Psoas muscle (tissue), 8 donors: ENCODE data around the gene ACTN2. TPM values are rescaled to one million over a fixed set of nuclear protein-coding genes. Genes with fewer than 3 reads are reported as not detected.

Source experiments
- ATAC-seq, 4 donors: fragments of 200-7000 bp; cut with Tn5 transposase; one replicate each; pipeline ENCODE4 v1.9.1; 2020; ENCODE audit warnings: moderate library complexity in 3 of 4, mild to moderate bottlenecking in 2 of 4
- DNase-seq, 2 donors: peaks; one replicate each; pipeline ENCODE4 v3.0.0-alpha.2; 2020
- H3K27ac ChIP-seq: fragments of 200-600 bp; one replicate; pipeline ENCODE4 v1.8.0; 2022
- H3K27me3 ChIP-seq, 3 donors: fragments of 200-600 bp in 1 of 3; one replicate each; pipeline versions ENCODE4 v1.6.1 to v1.8.0; 2013 to 2022; ENCODE audit warnings: low read length in 2 of 3, mild to moderate bottlenecking in 2 of 3, moderate library complexity in 1 of 3; ENCODE audit not compliant: insufficient read depth in 3 of 3
- H3K36me3 ChIP-seq, 2 donors: fragments of 200-600 bp in 1 of 2; one replicate each; pipeline versions ENCODE4 v1.6.1 to v1.8.0; 2013 to 2022; ENCODE audit warnings: low read depth in 1 of 2, mild to moderate bottlenecking in 1 of 2, moderate library complexity in 1 of 2; ENCODE audit not compliant: insufficient read depth in 1 of 2
- H3K4me1 ChIP-seq: fragments of 200-600 bp; one replicate; pipeline ENCODE4 v1.8.0; 2022
- H3K4me3 ChIP-seq: fragments of 200-600 bp; one replicate; pipeline ENCODE4 v1.8.0; 2022; ENCODE audit warnings: mild to moderate bottlenecking
- H3K9me3 ChIP-seq: fragments of 200-600 bp; one replicate; pipeline ENCODE4 v1.8.0; 2022
- WGBS, 3 donors: extraction: QIAGEN DNeasy Blood & Tissue Kit; methylation state at CpG; one replicate each; pipeline versions ENCODE4 v1.1.6 to v1.1.7; 2013; 5-methylcytosine and 5-hydroxymethylcytosine counted together
- intact Hi-C, 2 donors: fragments of 100-400 bp; cut with DNase I; formaldehyde crosslinking; loops; one replicate each; pipeline versions ENCODE4 v1.11.0 to v1.14.2; 2022
- long read RNA-seq, 2 donors: library from polyadenylated mRNA; unstranded; transcript quantifications; one replicate each; pipeline ENCODE4 v2.0.0, GENCODE V29; 2021
- polyA plus RNA-seq, 3 donors: library from polyadenylated mRNA; stranded (reverse); fragments of 200-250 nt; gene quantifications; one replicate each; pipeline ENCODE4 v1.2.3, GENCODE V29; 2013
- total RNA-seq, 4 donors: library from RNA; stranded (reverse); fragmentation: NEBNext Ultra II Directional in 2 of 4; extraction: Animal tissue kit (Norgen Biotek cat#: 25700) in 2 of 4; gene quantifications; one replicate each; pipeline versions ENCODE4 v1.2.1 to v1.2.4, GENCODE V29; 2021 to 2023
- TF ChIP-seq, protein P1 (sequence below): fragments of 200-600 bp; IDR thresholded peaks from one replicate; pipeline ENCODE4 v1.8.0; 2022; ENCODE audit warnings: antibody characterized with exemption
- donor health status: healthy with polysubstance abuse.
- donor health status: DM: no; HTN: no; CAD: no; lungs with moderate emphysema.
- donor health status: Bipolar disorder and iron deficiency.
- donor health status: healthy.
- donor health status: DM: yes; HTN: yes; CAD: no.
- donor health status: DM: no; HTN: no; CAD: no.
- donor health status: DM: no; HTN: no; CAD: no.
- donor health status: DM: yes; HTN: yes; CAD: no.

ACTN2 gene
- 1,000 to 10,000 TPM; 2,645 to 4,645 (median 3,147) TPM for total RNA-seq
- 1,000 to 10,000 TPM in 1 of 3 donors, 100 to 1,000 TPM in 2; 792 to 1,560 (median 952) TPM for polyA plus RNA-seq
- long read RNA-seq, donor 1, full-length matches to known transcripts: 2,186 of 2,568 reads
- long read RNA-seq, donor 1, partial matches to known transcripts: 313 of 2,568 reads
- long read RNA-seq, donor 1, other reads (novel, unspliced or antisense): 69 of 2,568 reads
- long read RNA-seq, donor 2, full-length matches to known transcripts: 4,279 of 5,541 reads
- long read RNA-seq, donor 2, partial matches to known transcripts: 990 of 5,541 reads
- long read RNA-seq, donor 2, other reads (novel, unspliced or antisense): 272 of 5,541 reads

DNA sequence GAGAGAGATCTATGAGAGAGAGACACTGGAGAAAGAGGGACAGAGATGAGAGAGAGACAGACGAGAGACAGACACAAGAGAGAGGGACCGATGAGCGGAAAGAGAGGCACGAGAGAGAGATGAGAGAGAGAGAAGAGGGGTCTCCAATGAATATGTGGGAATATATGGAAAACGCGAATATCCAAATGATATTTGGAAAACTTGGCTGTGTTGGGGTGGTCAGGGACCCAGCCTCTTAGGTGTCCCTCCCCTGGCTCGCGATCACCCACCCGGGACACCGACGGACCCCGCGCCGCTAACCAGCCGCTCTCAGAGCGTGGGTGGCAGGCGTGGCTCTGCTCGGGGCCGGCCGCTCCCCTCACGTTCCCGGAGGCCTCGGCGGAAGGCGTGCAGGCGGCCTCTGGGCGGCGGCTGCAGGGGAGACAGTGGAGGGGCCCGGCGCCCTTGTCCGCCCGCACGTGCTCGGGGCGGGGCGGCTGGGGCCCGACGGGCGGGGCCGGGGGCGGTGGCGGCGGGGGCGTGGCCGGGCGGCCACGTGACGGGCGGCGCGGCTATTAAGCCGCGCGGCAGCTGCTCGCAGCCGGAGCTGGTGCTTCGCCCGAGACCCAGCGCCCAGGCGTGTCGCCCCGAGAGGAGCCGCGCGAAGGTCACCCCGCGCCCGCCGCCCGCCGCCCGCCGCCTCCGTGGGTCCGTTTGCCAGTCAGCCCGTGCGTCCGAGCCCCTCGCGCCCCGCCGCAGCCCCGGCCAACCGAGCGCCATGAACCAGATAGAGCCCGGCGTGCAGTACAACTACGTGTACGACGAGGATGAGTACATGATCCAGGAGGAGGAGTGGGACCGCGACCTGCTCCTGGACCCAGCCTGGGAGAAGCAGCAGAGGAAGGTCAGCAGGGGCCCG lies at the start of gene ACTN2:
Gene ACTN2, plus strand, starts transcription at position 583 of the 898 bp plus-strand sequence. Its CDS starts 175 bp downstream, at position 758.
- Histone ChIP-seq H3K36me3 (no peaks in the 10 kb centered on the region), H3K4me1 (no peaks in the 10 kb centered on the region), H3K4me3 (peak within 1 kb of the TSS; percentile 91), H3K9me3 (no peaks in the 10 kb centered on the region), H3K27ac (peak within 1 kb of the TSS; percentile 99), H3K27me3 (no peaks in the 10 kb centered on the region)
- ATAC-seq: peak; percentile 51 to 69 (median 62)
- intact Hi-C loops: loop anchor here in 1 of 2 donors (2.0 kb wide), 2 partner anchors 25 to 67 kb away; no protein-coding TSS in a partner anchor
- TF ChIP-seq, protein P1, sequence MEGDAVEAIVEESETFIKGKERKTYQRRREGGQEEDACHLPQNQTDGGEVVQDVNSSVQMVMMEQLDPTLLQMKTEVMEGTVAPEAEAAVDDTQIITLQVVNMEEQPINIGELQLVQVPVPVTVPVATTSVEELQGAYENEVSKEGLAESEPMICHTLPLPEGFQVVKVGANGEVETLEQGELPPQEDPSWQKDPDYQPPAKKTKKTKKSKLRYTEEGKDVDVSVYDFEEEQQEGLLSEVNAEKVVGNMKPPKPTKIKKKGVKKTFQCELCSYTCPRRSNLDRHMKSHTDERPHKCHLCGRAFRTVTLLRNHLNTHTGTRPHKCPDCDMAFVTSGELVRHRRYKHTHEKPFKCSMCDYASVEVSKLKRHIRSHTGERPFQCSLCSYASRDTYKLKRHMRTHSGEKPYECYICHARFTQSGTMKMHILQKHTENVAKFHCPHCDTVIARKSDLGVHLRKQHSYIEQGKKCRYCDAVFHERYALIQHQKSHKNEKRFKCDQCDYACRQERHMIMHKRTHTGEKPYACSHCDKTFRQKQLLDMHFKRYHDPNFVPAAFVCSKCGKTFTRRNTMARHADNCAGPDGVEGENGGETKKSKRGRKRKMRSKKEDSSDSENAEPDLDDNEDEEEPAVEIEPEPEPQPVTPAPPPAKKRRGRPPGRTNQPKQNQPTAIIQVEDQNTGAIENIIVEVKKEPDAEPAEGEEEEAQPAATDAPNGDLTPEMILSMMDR: no peak
- DNase-seq: peak; percentile 71 to 91
- 4 to 7% (median 5%) methylated on average over 38 to 93 of the region's 93 CpGs for WGBS, 3 donors

DNA sequence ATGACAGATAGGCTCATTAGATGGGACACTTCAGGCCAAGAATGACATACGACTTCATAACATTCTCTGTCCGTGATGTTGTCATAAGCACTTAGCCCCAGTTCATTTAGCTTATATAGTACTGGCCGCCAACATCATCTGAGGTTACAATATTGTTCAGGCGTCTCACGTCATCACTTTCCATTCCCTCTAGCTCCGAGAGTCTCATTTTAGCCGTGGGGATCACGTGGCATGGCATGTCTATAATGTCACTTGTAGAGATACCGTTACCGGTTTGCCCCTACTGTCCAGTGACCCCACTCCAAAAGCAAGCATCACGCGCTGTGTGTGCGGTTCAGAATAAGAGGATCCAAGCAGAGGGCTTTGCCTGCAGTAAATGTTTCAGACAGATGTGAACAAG lies 47.4 kb upstream of the ACTN2 start:
- Histone ChIP-seq H3K36me3 (no peaks in the 10 kb centered on the region), H3K27me3 (no peaks in the 10 kb centered on the region), H3K4me1 (peaks cover 11% of the 10 kb centered on the region), H3K27ac (peak overlapping the region; percentile 73), H3K9me3 (no peaks in the 10 kb centered on the region), H3K4me3 (peak overlapping the region; percentile 58)
- peak; percentile 73 to 85 (median 82) for ATAC-seq
- TF ChIP-seq, protein P1: no peak
- DNase-seq: no peak
- intact Hi-C loops: no loop called here
- 28 to 40% (median 28%) methylated on average over 13 of the region's 13 CpGs for WGBS, 3 donors

DNA sequence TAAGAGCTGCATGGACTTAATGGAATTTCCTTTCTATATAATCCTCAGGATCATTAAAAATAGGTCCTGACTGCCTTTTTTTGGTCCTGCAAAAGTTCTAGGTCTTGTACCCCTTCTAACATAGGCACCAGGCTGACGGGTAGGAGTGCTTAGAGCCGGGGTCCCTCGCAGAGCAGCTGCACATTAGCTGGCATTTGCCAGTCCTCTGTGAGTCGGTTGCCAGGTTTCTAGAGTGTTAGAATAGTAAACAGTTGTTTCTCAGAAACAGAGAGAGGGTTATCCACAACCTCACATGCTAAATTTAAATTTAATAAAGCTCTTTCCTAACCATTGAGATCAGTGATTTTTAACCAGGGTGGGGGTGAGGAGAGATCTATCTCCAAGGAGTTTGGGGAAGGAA lies 46.6 kb upstream of the ACTN2 start:
- H3K27me3 ChIP-seq: no peaks in the 10 kb centered on the region
- H3K9me3 ChIP-seq: no peaks in the 10 kb centered on the region
- H3K4me3 ChIP-seq: peak overlapping the region; percentile 58
- WGBS, 3 donors: 20 to 26% (median 25%) methylated on average over 4 of the region's 4 CpGs
- DNase-seq (no peak), ATAC-seq (peak in 3 of 4 donors; percentile 66 to 69 (median 67))
- TF ChIP-seq, protein P1: no peak
- intact Hi-C loops: no loop called here
- peak overlapping the region; percentile 73 for H3K27ac ChIP-seq
- H3K36me3 ChIP-seq: no peaks in the 10 kb centered on the region
- peaks cover 11% of the 10 kb centered on the region for H3K4me1 ChIP-seq

DNA sequence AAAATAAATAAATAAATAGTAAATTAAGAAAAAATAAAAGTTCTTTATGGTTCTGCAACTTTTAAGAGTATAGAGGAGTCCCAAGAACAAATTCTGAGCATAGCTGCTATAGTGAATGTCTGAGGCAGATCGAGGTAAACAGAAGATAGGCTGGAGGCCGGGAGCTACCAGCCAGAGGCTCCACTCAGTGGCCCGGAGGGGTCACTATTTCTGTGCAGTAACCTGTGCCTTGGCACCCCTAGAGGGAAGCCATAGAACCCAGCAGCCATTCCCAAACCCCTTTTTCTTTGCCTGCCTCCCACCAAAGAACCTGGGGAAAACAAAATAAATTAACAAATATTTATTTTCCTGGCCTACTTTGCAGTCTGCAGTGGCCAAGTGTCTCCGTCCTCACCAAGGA lies 43.5 kb upstream of the ACTN2 start:
- Histone ChIP-seq H3K36me3 (no peaks in the 10 kb centered on the region), H3K4me1 (peaks cover 5% of the 10 kb centered on the region), H3K9me3 (no peaks in the 10 kb centered on the region), H3K4me3 (no peak overlapping the region), H3K27ac (no peak overlapping the region), H3K27me3 (no peaks in the 10 kb centered on the region)
- TF ChIP-seq, protein P1: no peak
- 72 to 85% (median 73%) methylated on average over 4 of the region's 4 CpGs for WGBS, 3 donors
- intact Hi-C loops: no loop called here
- ATAC-seq: no peak
- no peak for DNase-seq
